Stimulated activated CD8-positive, alpha-beta memory T cell treated with anti-CD3 and anti-CD28 coated beads, Interleukin-4, amount 100 ng/mL, for 48 hours (primary cell): Measurements from ENCODE around the gene CALD1.

Source experiments
- DNase-seq: peaks from one replicate; pipeline ENCODE4 v3.0.0-alpha.2; 2020

The CALD1 gene

GRCh38 chr7:134788191-134788590, 8.8 kb downstream of the CALD1 start:
- no peak for DNase-seq

DNA sequence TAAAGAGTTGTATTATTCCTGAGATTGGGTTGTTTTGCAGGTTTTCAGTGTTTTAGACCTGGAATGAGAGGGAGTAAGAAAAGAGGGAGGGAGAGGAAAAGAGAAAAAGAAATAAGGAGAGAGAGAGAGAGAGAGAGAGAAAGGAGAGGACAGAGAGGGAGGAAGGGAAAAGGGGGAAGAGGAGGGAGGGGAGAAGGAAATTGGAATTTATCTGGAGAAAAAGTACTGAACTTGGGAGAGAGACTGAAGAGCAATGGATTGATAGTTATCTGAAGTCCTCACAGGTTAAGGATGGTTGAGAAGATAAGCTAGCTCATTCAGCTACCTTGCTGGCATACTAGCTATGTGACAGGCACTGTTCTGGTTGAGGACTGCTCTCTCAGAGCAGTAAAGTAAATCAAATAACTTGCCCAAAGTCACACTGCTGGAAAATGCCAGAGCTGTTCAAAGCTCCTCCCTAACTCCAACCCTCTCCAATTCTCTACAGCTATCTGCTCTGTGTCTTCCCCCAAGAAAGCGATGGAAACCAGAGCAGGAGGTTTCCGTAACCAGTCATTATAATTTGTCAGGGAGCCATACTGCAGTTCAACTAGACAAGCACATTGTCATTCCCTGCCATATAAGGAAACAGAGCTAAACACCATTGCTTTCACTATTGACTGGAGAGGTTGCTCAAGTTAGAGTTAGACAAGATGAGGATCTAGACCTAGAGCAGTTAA, 10.7 kb downstream of the CALD1 start:
- no peak for DNase-seq

- DNase-seq = no peak
Observed at GRCh38 chr7:134792968-134793367, 13.5 kb downstream of the CALD1 start.

GRCh38 chr7:134795231-134795630, 15.8 kb downstream of the CALD1 start:
- no peak for DNase-seq

DNA sequence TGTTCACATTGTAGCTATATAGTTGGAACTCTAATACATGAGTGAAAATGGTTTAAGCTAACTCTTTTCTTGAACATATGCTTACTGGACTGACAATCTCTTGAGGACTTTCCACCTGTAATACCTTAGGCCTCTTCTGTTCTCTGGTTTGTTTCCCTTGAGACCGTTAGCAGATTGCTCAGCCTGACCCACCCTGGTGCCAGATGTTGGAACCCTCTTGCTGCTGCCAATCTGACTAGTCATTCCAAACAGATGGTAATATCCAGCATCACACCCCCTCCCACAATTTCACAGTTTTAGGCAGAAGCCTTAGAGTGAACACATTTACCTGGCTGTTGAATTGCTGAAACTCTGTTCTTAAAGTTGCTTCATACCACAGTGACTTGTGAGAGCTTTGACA, 18.7 kb downstream of the CALD1 start:
- no peak for DNase-seq

DNA sequence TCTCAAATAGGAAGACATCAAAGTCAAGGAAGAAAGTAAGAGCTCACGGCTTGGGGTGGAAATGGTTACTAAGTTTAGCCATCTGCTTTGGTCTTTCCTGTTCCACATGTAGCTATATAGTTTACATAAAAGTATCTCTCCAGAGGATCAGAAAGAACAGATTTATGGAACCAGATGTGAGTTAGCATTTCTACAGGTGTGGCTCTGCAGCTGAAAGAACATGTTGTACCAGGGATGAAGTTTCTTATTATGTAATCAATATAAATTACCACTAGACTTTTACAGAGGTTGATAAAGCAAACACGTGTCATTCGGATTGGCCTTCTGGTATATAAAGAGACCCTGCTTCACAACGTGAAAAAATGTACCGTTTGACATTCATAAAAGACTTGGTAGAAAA, 19.9 kb downstream of the CALD1 start:
- no peak for DNase-seq

DNA sequence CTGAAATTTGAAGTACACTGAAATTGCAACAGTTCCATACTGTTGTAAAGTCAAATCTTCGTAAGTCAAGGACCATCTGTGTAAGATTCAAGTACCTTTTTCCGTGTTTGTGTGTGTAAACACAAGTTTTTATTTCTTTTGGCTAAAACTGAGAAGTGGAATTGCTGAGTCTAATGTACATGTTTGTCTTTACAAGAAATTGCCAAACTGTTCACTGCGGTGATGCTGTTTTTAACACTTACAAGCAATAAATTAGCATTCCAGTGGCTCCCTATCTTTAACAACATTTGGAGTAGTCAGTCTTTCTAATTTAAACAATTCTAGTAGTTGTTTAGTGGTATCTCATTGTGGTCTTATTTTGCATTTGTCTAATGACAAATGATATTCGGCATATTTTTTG, 23.3 kb downstream of the CALD1 start:
- DNase-seq = no peak

GRCh38 chr7:134804351-134804750, 24.9 kb downstream of the CALD1 start:
- DNase-seq = no peak

DNA sequence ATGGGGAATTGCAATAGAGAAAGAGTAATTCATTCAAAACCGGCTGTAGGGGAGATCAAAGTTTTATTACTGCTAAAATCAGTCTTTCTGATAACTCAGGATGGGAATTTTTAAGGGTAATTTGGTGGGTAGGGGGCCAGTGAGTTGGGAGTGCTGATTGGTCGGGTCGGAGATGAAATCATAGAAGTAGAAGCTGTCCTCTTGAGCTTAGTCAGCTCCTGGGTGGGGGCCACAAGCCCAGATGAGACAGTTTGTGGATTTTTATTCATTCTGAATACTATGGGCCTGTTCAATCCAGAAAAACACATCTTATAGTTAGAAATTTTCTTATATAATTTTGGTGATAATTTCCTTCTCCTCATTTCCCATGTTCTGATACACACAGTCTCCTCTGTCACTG, 25.4 kb downstream of the CALD1 start:
- no peak for DNase-seq

GRCh38 chr7:134806197-134806596, 26.8 kb downstream of the CALD1 start:
- DNase-seq = no peak

DNA sequence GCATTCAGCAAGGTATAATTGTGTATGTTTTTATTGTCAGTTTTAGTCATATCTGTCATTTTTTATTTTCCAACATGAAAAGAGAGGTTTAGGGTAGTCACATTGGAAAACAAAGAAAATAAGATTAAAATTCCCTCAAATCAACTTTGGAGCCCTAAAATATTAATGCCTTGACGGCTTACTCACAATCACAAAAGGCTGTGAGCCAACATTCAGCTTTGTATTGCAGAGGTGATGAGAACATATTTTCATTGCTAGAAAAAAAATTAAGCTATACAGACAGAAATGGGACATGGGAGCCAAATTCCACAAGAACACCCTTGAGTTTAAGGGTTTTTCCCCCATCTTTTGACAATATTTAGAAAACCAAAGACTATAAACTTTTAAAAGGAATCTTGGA, 30.2 kb downstream of the CALD1 start:
- DNase-seq = no peak

DNA sequence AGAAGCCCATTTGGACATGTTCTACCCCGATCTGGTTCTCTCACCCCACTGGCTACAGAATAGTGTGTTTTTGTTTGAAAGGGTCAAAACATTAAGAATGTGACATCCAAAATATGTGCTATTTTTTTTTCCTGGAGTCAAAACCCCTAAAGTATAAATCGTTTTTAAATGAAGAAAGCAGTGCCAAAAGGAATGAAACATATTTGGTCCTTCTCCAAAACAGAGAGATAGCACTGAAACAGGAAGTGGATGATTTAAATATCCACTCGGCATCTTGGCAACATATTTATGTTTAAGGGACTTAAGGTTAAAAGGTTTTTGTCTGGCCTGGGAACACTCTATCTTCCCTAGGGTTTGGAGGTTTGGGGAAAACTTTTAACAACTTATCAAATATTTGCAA, 32.3 kb downstream of the CALD1 start:
- DNase-seq = no peak

GRCh38 chr7:134813663-134814396, 34.4 kb downstream of the CALD1 start:
- no peak for DNase-seq

- no peak for DNase-seq
Observed at GRCh38 chr7:134814730-134815364, 35.4 kb downstream of the CALD1 start.

DNA sequence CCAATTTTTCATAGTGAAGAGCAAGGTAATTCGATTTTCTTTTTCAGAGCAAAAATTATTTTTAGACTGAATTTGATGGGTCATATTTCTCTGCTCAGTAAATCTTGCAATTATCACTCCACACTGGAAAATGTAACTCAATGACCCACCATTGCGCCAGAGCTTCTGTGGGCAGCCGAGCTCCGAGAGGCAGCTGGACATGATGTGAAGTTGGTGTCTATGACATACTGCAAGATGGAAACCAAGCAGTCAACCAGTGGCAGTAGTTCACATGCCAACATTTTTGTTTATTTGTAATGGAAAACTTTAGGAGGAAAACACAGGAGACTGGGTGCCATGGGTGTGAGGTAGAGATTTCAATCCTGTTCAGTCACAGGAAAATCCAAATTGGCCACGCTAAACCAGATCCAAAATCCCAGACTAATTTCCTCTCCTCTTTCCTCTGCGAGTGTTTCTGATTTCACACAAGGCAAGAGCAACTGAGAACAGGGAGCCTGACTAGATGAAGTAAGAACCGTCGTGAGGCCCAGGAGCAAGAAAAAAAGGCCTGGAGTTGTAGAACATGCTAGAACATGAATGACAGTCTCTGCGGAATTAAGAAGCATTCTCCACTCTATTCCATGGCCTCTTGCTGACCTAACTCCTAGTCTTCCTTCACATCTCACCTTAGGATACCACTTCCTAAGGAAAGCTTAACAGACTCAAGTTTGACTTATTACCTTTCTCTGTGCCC, 39.3 kb downstream of the CALD1 start:
- DNase-seq = no peak

- DNase-seq = no peak
Observed at GRCh38 chr7:134819401-134819800, 40.0 kb downstream of the CALD1 start.

GRCh38 chr7:134820295-134820694, 40.9 kb downstream of the CALD1 start:
- no peak for DNase-seq

- DNase-seq = no peak
Observed at GRCh38 chr7:134820778-134821177, 41.3 kb downstream of the CALD1 start.

GRCh38 chr7:134823400-134823799, 44.0 kb downstream of the CALD1 start:
- no peak for DNase-seq

DNA sequence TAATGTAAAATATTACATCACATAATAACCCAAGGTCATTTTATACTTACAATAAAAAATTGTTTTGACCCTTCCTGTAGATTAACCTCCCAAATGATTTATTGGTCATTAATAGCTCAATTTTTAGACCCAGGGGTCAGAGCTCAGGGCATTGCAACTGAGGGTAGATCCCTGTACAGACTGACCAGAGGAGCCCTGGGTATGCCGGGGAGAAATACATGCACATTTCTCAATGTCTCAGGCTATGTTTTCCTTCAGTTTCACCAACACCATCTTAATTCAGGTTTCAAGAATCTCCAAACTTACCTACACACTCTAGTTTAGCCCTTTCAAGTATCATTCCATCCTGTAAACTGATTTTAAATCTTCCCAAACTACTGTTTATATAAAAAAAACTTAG, 46.2 kb downstream of the CALD1 start:
- no peak for DNase-seq

- DNase-seq = no peak
Observed at GRCh38 chr7:134826105-134826504, 46.7 kb downstream of the CALD1 start.

GRCh38 chr7:134827436-134827835, 48.0 kb downstream of the CALD1 start:
- no peak for DNase-seq

- DNase-seq = no peak
Observed at GRCh38 chr7:134827889-134828288, 48.5 kb downstream of the CALD1 start.

- no peak for DNase-seq
Observed at GRCh38 chr7:134828361-134828760, 48.9 kb downstream of the CALD1 start.
